Measurements from ENCODE around the gene DTL. TPM values are rescaled to one million over a fixed set of nuclear protein-coding genes. Genes with fewer than 3 reads are reported as not detected.

The DTL gene
- total RNA-seq, 2 experiments from 2014 or later = 61.7 to 64.4 TPM

- TF ChIP-seq EZH2phosphoT487 (IDR thresholded peaks at IDR 0.05; ENCODE audit: borderline replicate concordance, low read depth, low read length) = no peak
- TF ChIP-seq, protein P1, sequence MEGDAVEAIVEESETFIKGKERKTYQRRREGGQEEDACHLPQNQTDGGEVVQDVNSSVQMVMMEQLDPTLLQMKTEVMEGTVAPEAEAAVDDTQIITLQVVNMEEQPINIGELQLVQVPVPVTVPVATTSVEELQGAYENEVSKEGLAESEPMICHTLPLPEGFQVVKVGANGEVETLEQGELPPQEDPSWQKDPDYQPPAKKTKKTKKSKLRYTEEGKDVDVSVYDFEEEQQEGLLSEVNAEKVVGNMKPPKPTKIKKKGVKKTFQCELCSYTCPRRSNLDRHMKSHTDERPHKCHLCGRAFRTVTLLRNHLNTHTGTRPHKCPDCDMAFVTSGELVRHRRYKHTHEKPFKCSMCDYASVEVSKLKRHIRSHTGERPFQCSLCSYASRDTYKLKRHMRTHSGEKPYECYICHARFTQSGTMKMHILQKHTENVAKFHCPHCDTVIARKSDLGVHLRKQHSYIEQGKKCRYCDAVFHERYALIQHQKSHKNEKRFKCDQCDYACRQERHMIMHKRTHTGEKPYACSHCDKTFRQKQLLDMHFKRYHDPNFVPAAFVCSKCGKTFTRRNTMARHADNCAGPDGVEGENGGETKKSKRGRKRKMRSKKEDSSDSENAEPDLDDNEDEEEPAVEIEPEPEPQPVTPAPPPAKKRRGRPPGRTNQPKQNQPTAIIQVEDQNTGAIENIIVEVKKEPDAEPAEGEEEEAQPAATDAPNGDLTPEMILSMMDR (conservative IDR thresholded peaks at IDR 0.05; ENCODE audit: low read length) = no peak
- peaks cover 75% of the 10 kb centered on the region for H3K79me2 ChIP-seq (ENCODE audit: insufficient read depth, low read depth, low read length)
Observed at GRCh38 chr1:212044851-212045250, 9.3 kb downstream of the DTL start.

DNA sequence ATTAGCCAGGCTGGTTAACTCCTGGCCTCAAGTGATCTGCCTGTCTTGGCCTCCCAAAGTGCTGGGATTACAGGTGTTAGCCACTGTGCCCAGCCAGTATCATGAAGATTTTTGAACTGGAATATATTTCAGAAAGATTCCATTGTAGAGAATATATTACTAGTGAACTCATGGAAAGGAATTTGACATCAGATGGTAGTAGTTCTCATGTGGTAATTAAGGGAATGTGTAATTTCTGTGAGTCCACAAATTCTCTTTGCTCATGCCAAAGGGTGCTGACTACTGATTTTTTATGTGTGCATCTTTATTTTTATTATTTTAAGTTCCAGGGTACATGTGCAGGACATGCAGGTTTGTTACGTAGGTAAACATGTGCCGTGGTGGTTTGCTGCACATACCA, 10.4 kb downstream of the DTL start:
- no peak overlapping the region for H3K27ac ChIP-seq (ENCODE audit: low read depth, low read length, poor library complexity, severe bottlenecking)
- peaks cover 71% of the 10 kb centered on the region for H3K79me2 ChIP-seq (ENCODE audit: insufficient read depth, low read depth, low read length)

More at GRCh38 chr1:212044851-212045250, 9.3 kb downstream of the DTL start:
- Histone ChIP-seq H3K27ac (ENCODE audit: low read depth, low read length, poor library complexity, severe bottlenecking) (no peak overlapping the region), H3K4me3 (ENCODE audit: low read depth, low read length, poor library complexity, severe bottlenecking) (no peak overlapping the region), H3K9me3 (ENCODE audit: low read length) (no peaks in the 10 kb centered on the region), H3K9me2 (ENCODE audit: insufficient read depth, low read length) (no peaks in the 10 kb centered on the region), H3K36me3 (ENCODE audit: insufficient read depth, low read length) (peaks cover 98% of the 10 kb centered on the region), H2AFZ (ENCODE audit: low read length) (no peak overlapping the region), H4K20me1 (ENCODE audit: insufficient read depth, low read length) (peaks cover 45% of the 10 kb centered on the region), H3K4me1 (ENCODE audit: insufficient read depth, low read length, poor library complexity, severe bottlenecking) (peaks cover 10% of the 10 kb centered on the region), H3K4me2 (ENCODE audit: low read length) (no peak overlapping the region)
- no TSS peak for BruUV-seq (replicated peaks)
- DNase-seq (ENCODE audit: low spot score) = no peak
- ChIA-PET CTCF (ENCODE audit: unreplicated experiment) (no interaction called here), POLR2A (interaction anchor here (0.6 to 1.4 kb wide), 2 partner anchors 15 to 451 kb away, joined by 5 read pairs; no protein-coding TSS in a partner anchor)
- intact Hi-C loops (cut with micrococcal nuclease; ENCODE audit: unreplicated experiment) = no loop called here

DNA sequence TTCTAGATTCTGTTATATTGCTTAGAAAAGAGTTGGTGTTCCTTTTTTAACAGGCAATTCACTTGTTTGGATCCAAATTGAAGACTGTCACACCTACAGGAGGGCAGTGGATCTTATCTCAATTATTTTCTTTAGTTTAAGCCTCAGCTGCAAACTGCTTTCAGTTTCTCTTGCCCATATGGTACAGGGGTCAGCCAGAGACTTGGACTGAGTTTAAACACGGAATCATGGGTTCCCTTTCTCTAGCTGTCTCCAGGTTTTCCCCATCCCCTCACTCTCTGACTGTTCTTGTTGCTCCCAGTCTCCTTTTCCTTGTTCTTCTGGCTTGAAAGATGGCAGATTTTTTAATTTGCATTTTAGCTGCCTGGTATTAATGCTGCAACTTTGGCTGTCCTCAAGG, 18.4 kb downstream of the DTL start:
- no peak for DNase-seq (ENCODE audit: low spot score)
- Histone ChIP-seq H3K27ac (ENCODE audit: low read depth, low read length, poor library complexity, severe bottlenecking) (no peak overlapping the region), H3K9me2 (ENCODE audit: insufficient read depth, low read length) (no peaks in the 10 kb centered on the region), H2AFZ (ENCODE audit: low read length) (no peak overlapping the region), H3K4me2 (ENCODE audit: low read length) (no peak overlapping the region), H3K36me3 (ENCODE audit: insufficient read depth, low read length) (peaks cover 95% of the 10 kb centered on the region), H3K79me2 (ENCODE audit: insufficient read depth, low read depth, low read length) (peaks cover 23% of the 10 kb centered on the region; the same call in 1 of the 2 replicates), H3K9me3 (ENCODE audit: low read length) (peaks cover 12% of the 10 kb centered on the region), H4K20me1 (ENCODE audit: insufficient read depth, low read length) (no peaks in the 10 kb centered on the region), H3K4me1 (ENCODE audit: insufficient read depth, low read length, poor library complexity, severe bottlenecking) (no peaks in the 10 kb centered on the region), H3K4me3 (ENCODE audit: low read depth, low read length, poor library complexity, severe bottlenecking) (no peak overlapping the region)
- ChIA-PET POLR2A (interaction anchor here (0.7 kb wide), 2 partner anchors 11 to 17 kb away, joined by 3 to 5 read pairs; no protein-coding TSS in a partner anchor), CTCF (ENCODE audit: unreplicated experiment) (no interaction called here)
- BruUV-seq (replicated peaks) = no TSS peak
- intact Hi-C loops (cut with micrococcal nuclease; ENCODE audit: unreplicated experiment) = no loop called here
- TF ChIP-seq, protein P1 (conservative IDR thresholded peaks at IDR 0.05; ENCODE audit: low read length) = no peak
- TF ChIP-seq EZH2phosphoT487 (IDR thresholded peaks at IDR 0.05; ENCODE audit: borderline replicate concordance, low read depth, low read length) = no peak

More for the DNA sequence above, 10.4 kb downstream of the DTL start:
- POLR2A ChIA-PET = no interaction called here
- no peaks in the 10 kb centered on the region for H3K9me2 ChIP-seq (ENCODE audit: insufficient read depth, low read length)
- H3K4me2 ChIP-seq (ENCODE audit: low read length) = no peak overlapping the region
- no peak overlapping the region for H3K4me3 ChIP-seq (ENCODE audit: low read depth, low read length, poor library complexity, severe bottlenecking)
- peaks cover under 1% of the 10 kb centered on the region for H3K4me1 ChIP-seq (ENCODE audit: insufficient read depth, low read length, poor library complexity, severe bottlenecking)
- H4K20me1 ChIP-seq (ENCODE audit: insufficient read depth, low read length) = peaks cover 36% of the 10 kb centered on the region; the same call in 1 of the 2 replicates
- no peak overlapping the region for H2AFZ ChIP-seq (ENCODE audit: low read length)
- no TSS peak for BruUV-seq (replicated peaks)
- H3K36me3 ChIP-seq (ENCODE audit: insufficient read depth, low read length) = peaks cover 100% of the 10 kb centered on the region
- no peak for TF ChIP-seq EZH2phosphoT487 (IDR thresholded peaks at IDR 0.05; ENCODE audit: borderline replicate concordance, low read depth, low read length)
- TF ChIP-seq, protein P1 (conservative IDR thresholded peaks at IDR 0.05; ENCODE audit: low read length) = no peak
- DNase-seq (ENCODE audit: low spot score) = no peak
- CTCF ChIA-PET (ENCODE audit: unreplicated experiment) = no interaction called here
- H3K9me3 ChIP-seq (ENCODE audit: low read length) = no peaks in the 10 kb centered on the region
- intact Hi-C loops (cut with micrococcal nuclease; ENCODE audit: unreplicated experiment) = no loop called here

All from OCI-LY7 (cell line).